HG02840 (cell line): ENCODE data around the gene IDE.
"Not testable (repeated sequence)": the region's sequence is repeated elsewhere in the genome, so short reads cannot be mapped to it uniquely, and the experiment has no call there.

Experiments used
- ATAC-seq: cut with Tn5 transposase; IDR thresholded peaks from one replicate; pipeline ENCODE4 v1.9.1; 2021; ENCODE audit warnings: mild to moderate bottlenecking, moderate library complexity, moderate number of reproducible peaks; ENCODE audit not compliant: unreplicated experiment, low FRiP score

IDE gene

GRCh38 chr10:92573798-92574547, at the start of gene IDE:
IDE (minus strand) TSS chr10:92574093; CDS start chr10:92574019, 74 bp downstream.
- peak; percentile 79 for ATAC-seq

- ATAC-seq, result no peak
Measured at GRCh38 chr10:92619368-92619767, 45.5 kb upstream of the IDE start.

- no peak for ATAC-seq
Measured at GRCh38 chr10:92615515-92615914, 41.6 kb upstream of the IDE start.

GRCh38 chr10:92604841-92605240, 30.9 kb upstream of the IDE start:
- ATAC-seq, result no peak

GRCh38 chr10:92598321-92598720, 24.4 kb upstream of the IDE start:
- no peak for ATAC-seq

GRCh38 chr10:92595505-92595904, 21.6 kb upstream of the IDE start:
- ATAC-seq, result no peak

- no peak for ATAC-seq
Measured at GRCh38 chr10:92593619-92594588, 20.0 kb upstream of the IDE start.

GRCh38 chr10:92592761-92593618, 19.1 kb upstream of the IDE start, which contains the start of gene KIF11:
KIF11 (plus strand) TSS chr10:92593130; CDS start chr10:92593376, 246 bp downstream.
- ATAC-seq, result peak; percentile 78

- ATAC-seq, result peak; percentile 66
Measured at GRCh38 chr10:92591550-92592022, 17.7 kb upstream of the IDE start.

- peak; percentile 4 for ATAC-seq
Measured at GRCh38 chr10:92590623-92591549, 17.0 kb upstream of the IDE start.

- not testable (repeated sequence) for ATAC-seq
Measured at GRCh38 chr10:92582347-92582746, 8.5 kb upstream of the IDE start.

GRCh38 chr10:92575961-92576360, 2.1 kb upstream of the IDE start:
- ATAC-seq, result no peak

- ATAC-seq, result peak; percentile 20
Measured at GRCh38 chr10:92574548-92575261, 812 bp upstream of the IDE start.

- peak; percentile 35 for ATAC-seq
Measured at GRCh38 chr10:92573091-92573797, 649 bp downstream of the IDE start.

GRCh38 chr10:92572362-92573090, 1.4 kb downstream of the IDE start:
- ATAC-seq, result no peak

- ATAC-seq, result no peak
Measured at GRCh38 chr10:92571649-92572048, 2.2 kb downstream of the IDE start.

GRCh38 chr10:92569663-92570062, 4.2 kb downstream of the IDE start:
- not testable (repeated sequence) for ATAC-seq
